Measurements from ENCODE around the gene ARHGEF28. TPM values are rescaled to one million over a fixed set of nuclear protein-coding genes. Genes with fewer than 3 reads are reported as not detected.

ARHGEF28 gene
- total RNA-seq, 4 donors from 2014 or later = 12.7 to 31.2 (median 19.2) TPM

DNA sequence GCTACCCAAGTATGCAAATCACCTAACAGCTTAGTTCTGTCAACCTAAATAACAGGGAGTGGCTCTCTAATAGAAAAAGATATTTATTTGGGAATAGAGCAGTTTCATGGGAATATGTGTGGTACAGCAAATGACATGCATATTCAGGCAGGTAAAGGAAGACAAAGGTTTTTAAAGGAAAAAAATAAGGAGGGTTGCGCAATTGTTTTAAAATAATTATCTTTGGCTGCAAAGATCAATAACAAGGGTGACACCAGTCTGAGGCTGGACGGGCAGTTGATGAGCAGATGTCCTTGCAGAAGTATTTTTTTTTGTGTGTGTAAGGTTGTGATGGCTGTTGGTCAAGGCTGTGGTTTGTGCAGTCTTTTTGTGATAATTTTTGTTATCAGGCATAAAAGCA, 332.0 kb downstream of the ARHGEF28 start:
- intact Hi-C loops (cut with DNase I) = no loop called here
- no peaks in the 10 kb centered on the region for H3K4me1 ChIP-seq
- TF ChIP-seq EP300 (IDR thresholded peaks at IDR 0.05) (no peak), POLR2A (IDR thresholded peaks at IDR 0.05; ENCODE audit: low read depth) (no peak), POLR2AphosphoS5 (IDR thresholded peaks at IDR 0.05) (no peak)
- TF ChIP-seq, protein P1, sequence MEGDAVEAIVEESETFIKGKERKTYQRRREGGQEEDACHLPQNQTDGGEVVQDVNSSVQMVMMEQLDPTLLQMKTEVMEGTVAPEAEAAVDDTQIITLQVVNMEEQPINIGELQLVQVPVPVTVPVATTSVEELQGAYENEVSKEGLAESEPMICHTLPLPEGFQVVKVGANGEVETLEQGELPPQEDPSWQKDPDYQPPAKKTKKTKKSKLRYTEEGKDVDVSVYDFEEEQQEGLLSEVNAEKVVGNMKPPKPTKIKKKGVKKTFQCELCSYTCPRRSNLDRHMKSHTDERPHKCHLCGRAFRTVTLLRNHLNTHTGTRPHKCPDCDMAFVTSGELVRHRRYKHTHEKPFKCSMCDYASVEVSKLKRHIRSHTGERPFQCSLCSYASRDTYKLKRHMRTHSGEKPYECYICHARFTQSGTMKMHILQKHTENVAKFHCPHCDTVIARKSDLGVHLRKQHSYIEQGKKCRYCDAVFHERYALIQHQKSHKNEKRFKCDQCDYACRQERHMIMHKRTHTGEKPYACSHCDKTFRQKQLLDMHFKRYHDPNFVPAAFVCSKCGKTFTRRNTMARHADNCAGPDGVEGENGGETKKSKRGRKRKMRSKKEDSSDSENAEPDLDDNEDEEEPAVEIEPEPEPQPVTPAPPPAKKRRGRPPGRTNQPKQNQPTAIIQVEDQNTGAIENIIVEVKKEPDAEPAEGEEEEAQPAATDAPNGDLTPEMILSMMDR (IDR thresholded peaks at IDR 0.05) = no peak
- no peaks in the 10 kb centered on the region for H3K9me3 ChIP-seq
- H3K27me3 ChIP-seq = no peaks in the 10 kb centered on the region
- no peaks in the 10 kb centered on the region for H3K36me3 ChIP-seq
- WGBS = 94% methylated on average over 2 of the region's 2 CpGs
- H3K4me3 ChIP-seq = no peak overlapping the region
- DNase-seq (ENCODE audit: extremely low spot score) = no peak
- no peak overlapping the region for H3K27ac ChIP-seq (replicated peaks in 1 of 4)

DNA sequence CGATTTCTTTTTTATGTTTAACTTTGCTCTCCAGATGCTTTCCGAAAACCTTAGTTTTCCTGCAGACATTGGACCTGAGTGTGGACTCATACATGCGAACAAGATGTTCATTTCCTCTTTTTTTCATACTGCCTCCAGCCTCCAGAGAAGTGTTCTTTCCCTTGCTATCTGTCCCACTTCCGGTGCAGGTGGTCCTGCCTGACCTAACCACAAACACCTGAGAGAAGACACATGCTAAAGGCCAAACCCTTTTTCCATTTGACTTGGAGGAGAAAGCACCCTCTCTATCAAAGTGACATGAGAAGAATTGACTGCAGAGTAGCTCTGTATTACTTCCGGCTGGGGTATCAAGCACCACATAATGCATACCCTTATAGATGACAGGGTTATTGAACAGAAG, 334.0 kb downstream of the ARHGEF28 start:
- intact Hi-C loops (cut with DNase I) = no loop called here

DNA sequence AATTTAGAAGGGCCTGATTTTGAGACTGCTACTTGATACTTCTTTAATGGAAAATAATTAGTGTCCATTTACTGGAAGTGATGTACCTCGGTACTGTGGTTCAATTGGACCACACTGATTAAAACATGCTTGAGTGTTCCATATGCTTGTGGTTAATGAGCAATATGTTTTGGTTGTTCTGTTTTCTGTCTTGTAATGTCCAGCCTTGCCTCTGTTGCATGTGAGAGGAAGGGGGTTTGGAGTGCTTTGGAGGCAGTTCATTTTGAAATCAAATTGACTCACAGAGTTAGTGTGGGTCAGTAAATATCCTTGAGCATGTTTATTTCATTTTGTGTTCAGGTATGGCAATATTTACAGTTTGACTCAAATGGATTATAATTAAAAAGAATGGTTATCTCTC, 334.4 kb downstream of the ARHGEF28 start:
- no peak for TF ChIP-seq POLR2A (IDR thresholded peaks at IDR 0.05; ENCODE audit: low read depth)
- no peak for TF ChIP-seq EP300 (IDR thresholded peaks at IDR 0.05)
- TF ChIP-seq POLR2AphosphoS5 (IDR thresholded peaks at IDR 0.05) = no peak
- intact Hi-C loops (cut with DNase I) = no loop called here
- WGBS = 83% methylated on average over 1 of the region's 1 CpG

More for the DNA sequence above, 334.0 kb downstream of the ARHGEF28 start:
- TF ChIP-seq POLR2A (IDR thresholded peaks at IDR 0.05; ENCODE audit: low read depth) = no peak
- 84% methylated on average over 5 of the region's 5 CpGs for WGBS
- DNase-seq (ENCODE audit: extremely low spot score) = no peak
- H3K9me3 ChIP-seq = no peaks in the 10 kb centered on the region
- no peaks in the 10 kb centered on the region for H3K4me1 ChIP-seq
- H3K4me3 ChIP-seq = no peak overlapping the region
- H3K27ac ChIP-seq (replicated peaks in 1 of 4) = no peak overlapping the region
- no peaks in the 10 kb centered on the region for H3K36me3 ChIP-seq
- no peaks in the 10 kb centered on the region for H3K27me3 ChIP-seq

GRCh38 chr5:73962801-73963425, 336.9 kb downstream of the ARHGEF28 start:
- DNase-seq (ENCODE audit: extremely low spot score) = no peak
- H3K36me3 ChIP-seq = no peaks in the 10 kb centered on the region
- TF ChIP-seq POLR2A (IDR thresholded peaks at IDR 0.05; ENCODE audit: low read depth) (no peak), POLR2AphosphoS5 (IDR thresholded peaks at IDR 0.05) (no peak), EP300 (IDR thresholded peaks at IDR 0.05) (no peak)
- TF ChIP-seq, protein P1 (IDR thresholded peaks at IDR 0.05) = no peak

More for the DNA sequence above, 334.4 kb downstream of the ARHGEF28 start:
- no peak overlapping the region for H3K27ac ChIP-seq (replicated peaks in 1 of 4)
- no peaks in the 10 kb centered on the region for H3K36me3 ChIP-seq
- no peaks in the 10 kb centered on the region for H3K27me3 ChIP-seq
- no peaks in the 10 kb centered on the region for H3K9me3 ChIP-seq
- no peak overlapping the region for H3K4me3 ChIP-seq
- H3K4me1 ChIP-seq = no peaks in the 10 kb centered on the region
- DNase-seq (ENCODE audit: extremely low spot score) = no peak

GRCh38 chr5:73964352-73964865, 338.4 kb downstream of the ARHGEF28 start:
- Histone ChIP-seq H3K27me3 (no peaks in the 10 kb centered on the region), H3K27ac (replicated peaks in 1 of 4) (no peak overlapping the region), H3K9me3 (no peaks in the 10 kb centered on the region), H3K4me3 (no peak overlapping the region), H3K4me1 (no peaks in the 10 kb centered on the region), H3K36me3 (no peaks in the 10 kb centered on the region)
- intact Hi-C loops (cut with DNase I) = no loop called here
- TF ChIP-seq POLR2AphosphoS5 (IDR thresholded peaks at IDR 0.05) = no peak
- TF ChIP-seq, protein P1 (IDR thresholded peaks at IDR 0.05) = no peak
- no peak for TF ChIP-seq EP300 (IDR thresholded peaks at IDR 0.05)
- TF ChIP-seq POLR2A (IDR thresholded peaks at IDR 0.05; ENCODE audit: low read depth) = no peak
- 81% methylated on average over 3 of the region's 3 CpGs for whole genome bisulfite sequencing
- DNase-seq (ENCODE audit: extremely low spot score) = no peak

More at GRCh38 chr5:73962801-73963425, 336.9 kb downstream of the ARHGEF28 start:
- H3K4me1 ChIP-seq = no peaks in the 10 kb centered on the region
- no peaks in the 10 kb centered on the region for H3K27me3 ChIP-seq
- intact Hi-C loops (cut with DNase I) = no loop called here
- no peak overlapping the region for H3K4me3 ChIP-seq
- H3K9me3 ChIP-seq = no peaks in the 10 kb centered on the region
- H3K27ac ChIP-seq (replicated peaks in 1 of 4) = no peak overlapping the region
- WGBS = 88% methylated on average over 8 of the region's 8 CpGs
